GM21367 (cell line): Measurements from ENCODE around the gene PLCB1.

Experiments used
- ATAC-seq: cut with Tn5 transposase; IDR thresholded peaks from one replicate; pipeline ENCODE4 v1.9.1; 2021; ENCODE audit not compliant: unreplicated experiment

Gene PLCB1

DNA sequence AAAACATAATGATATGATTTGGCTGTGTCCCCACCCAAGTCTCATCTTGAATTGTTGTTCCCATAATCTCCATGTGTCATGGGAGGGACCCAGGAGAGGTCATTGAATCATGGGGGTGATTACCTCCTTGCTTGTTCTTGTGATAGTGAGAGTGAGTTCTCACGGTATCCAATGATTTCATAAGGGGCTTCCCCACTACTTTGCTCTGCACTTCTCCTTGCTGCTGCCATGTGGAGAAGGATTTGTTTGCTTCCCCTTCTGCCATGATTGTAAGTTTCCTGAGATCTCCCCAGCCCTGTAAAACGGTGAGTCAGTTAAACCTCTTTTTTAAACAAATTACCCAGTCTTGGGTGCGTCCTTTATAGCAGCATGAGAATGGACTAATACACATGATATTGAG, 780.0 kb downstream of the PLCB1 start:
- ATAC-seq, result no peak

DNA sequence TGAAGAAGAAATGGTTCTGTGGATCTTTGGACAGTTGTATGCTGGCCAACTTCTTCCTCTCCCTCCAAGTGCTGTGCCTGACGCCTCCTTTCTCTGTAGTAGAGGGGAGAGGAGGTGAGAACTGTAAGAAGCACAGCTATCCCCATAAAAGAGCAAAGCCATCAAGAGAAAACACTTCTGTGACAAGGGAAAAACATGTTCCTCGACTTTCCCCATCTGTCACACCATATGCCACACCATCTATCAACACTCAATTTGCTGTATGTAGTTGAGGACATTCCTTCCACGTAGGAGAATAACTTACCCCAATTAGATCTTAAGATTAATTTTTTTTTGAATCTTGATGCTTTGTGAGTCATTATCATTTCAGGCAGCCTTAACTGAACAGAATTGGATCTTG, 780.7 kb downstream of the PLCB1 start:
- no peak for ATAC-seq

DNA sequence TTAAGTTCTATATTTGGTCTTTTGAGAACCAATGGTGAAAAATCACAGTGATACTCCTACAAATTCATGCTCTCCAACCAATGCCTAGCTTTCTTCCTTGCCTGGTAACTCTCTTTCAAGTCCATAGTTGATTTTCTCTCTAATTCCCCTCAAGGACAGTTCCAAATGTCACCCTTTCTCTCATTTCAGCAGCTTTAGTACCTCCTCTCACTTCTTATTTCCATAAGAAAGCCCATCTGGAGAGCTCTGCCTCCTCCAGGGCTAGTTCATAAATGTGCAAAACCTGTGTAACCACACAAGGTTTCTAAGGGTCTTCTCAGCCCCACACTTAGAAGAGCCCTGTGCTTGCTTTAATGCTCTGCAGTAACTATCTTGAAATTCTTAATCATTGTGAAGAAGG, 781.4 kb downstream of the PLCB1 start:
- ATAC-seq, result no peak

DNA sequence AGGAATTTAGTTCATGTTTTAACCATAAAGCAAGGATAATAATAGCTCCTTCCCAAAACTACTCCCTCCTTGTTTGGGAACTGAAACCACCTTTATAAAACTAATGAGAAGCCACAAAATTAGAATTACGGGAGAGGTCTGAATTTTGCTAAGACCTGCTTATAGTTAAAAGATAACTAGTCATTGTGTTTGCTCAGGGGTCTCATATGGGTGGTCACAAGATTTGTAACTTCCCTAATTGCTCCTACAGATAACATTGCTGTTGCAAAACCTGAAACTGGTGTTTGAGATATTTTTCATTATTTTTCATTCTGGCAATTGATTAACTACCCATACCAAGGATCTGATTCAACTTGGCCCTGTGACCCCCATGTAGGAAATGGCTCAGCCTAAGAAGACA, 782.4 kb downstream of the PLCB1 start:
- ATAC-seq, result no peak

DNA sequence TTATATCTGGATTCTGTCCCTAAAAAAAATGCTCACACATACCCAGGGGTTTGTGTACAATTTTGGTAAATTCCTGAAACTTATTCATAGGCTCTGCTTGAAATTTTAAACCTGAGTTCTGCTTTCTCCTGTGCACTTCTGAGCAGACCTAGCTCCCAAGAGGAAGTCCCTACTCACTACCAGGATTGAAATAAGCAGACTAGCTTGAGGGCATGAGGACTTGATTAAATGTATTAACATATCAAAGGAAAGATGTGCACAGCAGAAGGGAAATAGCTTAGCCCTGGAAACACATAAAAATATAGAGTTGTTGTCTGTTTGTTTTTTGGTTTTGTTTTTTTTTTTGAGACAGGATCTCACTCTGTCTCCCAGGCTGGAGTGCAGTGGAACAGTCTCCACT, 785.0 kb downstream of the PLCB1 start:
- ATAC-seq, result no peak

DNA sequence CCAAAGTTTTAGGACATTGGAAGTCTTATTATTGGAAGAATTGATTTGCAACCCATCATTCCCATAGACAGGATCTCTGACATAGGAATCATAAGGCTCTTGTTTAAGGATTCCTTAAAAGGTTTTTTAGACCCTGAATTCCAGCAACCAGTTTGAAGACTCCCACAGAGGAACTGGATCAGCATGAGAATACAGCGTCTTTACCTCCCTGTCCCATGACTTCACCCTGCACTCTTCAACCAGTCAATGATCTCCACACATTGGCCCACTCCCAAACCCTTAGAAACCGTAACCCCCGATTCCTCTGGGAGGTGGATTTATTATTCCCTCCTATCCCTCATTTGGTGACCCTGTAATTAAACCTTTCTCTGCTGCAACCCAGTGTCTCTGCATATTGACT, 786.1 kb downstream of the PLCB1 start:
- no peak for ATAC-seq

DNA sequence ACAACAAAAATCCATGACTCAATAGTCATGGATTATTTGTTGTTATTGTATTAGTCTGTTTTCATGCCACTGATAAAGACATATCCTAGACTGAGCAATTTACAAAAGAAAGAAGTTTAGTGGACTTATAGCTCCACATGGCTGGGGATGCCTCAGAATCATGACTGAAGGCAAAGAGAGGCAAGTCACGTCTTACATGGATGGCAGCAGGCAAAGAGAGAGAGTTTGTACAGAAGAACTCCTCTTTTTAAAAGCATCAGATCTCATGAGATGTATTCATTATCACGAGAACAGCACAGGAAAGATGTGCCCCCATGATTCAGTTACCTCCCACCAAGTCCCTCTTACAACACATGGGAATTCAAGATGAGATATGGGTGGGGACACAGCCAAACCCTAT, 792.5 kb downstream of the PLCB1 start:
- ATAC-seq, result no peak

DNA sequence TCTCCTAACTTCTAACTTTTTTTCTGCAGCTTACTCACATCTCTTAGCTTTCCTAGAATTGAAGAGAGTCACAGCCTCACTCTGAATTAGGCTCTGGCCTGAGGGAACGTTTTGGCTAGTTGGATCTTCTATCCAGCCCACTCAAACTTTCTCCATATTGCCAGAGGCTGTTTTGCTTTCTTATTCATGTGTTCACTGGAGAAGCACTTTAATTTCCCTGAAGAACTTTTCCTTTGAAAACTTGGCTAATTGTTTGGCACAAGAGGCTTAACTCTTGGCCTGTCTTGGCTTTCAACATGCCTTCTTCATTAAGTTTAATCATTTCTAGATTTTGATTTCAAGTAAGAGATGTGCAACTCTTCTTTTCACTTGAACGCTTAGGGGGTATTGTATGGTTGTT, 798.7 kb downstream of the PLCB1 start:
- ATAC-seq, result no peak

DNA sequence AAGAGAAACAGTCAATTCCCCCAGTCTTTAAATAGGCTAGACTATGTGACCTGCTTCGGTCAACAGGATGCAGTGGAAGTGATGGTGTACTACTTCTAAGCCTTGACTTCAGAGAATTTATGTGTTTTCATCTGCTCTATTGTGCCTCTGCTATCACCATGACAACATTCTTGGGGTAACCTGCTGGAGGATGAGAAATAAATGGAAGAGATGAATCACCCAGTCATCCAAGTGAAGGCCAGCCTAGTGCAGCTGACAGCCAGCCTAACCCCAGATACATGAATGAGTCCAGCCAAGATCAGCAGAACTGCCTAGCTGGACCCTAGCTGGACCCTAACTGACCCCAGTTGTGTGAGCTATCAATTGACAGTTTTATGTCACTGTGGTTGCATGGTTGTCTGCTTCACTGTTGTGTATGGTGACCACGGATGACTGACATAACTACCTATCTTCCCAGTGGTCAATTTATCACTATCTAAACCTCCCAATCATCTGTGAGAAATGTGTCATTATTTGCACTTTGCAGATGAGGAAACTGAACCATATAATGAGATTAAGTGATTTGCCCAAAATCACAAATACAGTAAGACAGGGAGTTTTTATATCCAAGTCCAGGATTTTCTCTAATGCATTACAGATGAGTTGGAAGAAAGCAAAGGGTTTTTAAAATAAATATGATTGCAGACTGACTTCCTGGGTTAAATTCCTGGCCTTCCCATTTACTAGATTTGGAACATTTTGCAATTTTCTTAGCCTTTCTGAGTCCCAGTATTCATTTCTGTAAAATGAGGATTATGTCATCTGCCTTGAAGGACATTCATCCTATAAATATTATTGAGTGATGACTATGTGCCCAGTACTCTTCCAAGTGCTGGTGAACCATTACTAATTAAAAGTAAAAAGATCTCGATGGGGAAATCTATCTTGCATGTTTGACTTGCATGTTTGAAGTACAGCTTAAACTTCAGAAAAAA, 800.4 kb downstream of the PLCB1 start:
- ATAC-seq, result no peak

DNA sequence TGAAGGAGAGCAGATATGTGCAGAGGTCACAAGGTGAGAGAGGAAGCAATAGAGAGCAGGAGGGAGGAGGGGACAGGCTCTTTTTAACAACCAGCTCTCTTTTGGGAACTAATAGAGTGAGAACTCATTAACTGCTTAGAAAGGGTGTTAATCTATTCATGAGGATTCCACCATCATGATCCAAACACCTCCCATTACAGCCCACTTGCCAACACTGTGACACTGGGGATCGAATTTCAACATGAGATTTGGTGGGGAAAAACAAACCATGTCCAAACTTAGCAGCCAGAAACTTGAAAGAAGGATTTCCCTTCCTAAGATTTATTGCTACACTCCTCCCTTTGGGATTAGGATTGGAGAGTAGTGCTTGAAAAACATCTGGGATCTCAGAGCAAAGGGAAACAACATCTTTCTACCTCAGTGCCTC, 801.3 kb downstream of the PLCB1 start:
- no peak for ATAC-seq

DNA sequence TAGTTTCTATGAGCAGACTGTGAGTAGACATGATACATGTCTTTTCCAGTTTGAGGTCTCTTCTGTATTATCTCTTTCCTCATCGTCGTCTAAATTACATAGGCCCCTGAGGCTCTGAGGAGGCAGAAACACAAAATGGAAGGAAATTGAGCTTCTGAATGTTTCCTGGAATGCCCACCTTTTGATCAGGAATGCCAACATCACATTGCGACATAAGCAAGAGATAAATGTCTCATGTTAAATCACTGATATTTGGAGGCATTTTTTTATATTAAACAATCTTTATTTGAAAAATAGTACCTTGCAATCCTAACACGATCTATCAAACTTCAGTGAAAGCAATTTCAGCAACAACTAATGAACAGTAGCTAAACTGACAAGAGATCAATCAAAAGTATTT, 802.3 kb downstream of the PLCB1 start:
- ATAC-seq, result no peak
